Skin epidermis (tissue), 12 donors: ENCODE measurements around the gene SNAPIN.

Source experiments
- H3K27ac ChIP-seq, 21 experiments: fragments of 200-600 bp; sonication (generic) in 11 of 21; one replicate each; pipeline ENCODE4 v1.5.0; 2020; ENCODE audit warnings: mild to moderate bottlenecking in 3 of 21, inconsistent platforms in 2 of 21, moderate library complexity in 2 of 21
- H3K4me3 ChIP-seq, 7 experiments: fragments of 200-600 bp; sonication (generic) in 2 of 7; one replicate each; pipeline ENCODE4 v1.5.0; 2020; ENCODE audit warnings: inconsistent platforms in 2 of 7, mild to moderate bottlenecking in 2 of 7, moderate library complexity in 1 of 7

The SNAPIN gene, protein sequence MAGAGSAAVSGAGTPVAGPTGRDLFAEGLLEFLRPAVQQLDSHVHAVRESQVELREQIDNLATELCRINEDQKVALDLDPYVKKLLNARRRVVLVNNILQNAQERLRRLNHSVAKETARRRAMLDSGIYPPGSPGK

DNA sequence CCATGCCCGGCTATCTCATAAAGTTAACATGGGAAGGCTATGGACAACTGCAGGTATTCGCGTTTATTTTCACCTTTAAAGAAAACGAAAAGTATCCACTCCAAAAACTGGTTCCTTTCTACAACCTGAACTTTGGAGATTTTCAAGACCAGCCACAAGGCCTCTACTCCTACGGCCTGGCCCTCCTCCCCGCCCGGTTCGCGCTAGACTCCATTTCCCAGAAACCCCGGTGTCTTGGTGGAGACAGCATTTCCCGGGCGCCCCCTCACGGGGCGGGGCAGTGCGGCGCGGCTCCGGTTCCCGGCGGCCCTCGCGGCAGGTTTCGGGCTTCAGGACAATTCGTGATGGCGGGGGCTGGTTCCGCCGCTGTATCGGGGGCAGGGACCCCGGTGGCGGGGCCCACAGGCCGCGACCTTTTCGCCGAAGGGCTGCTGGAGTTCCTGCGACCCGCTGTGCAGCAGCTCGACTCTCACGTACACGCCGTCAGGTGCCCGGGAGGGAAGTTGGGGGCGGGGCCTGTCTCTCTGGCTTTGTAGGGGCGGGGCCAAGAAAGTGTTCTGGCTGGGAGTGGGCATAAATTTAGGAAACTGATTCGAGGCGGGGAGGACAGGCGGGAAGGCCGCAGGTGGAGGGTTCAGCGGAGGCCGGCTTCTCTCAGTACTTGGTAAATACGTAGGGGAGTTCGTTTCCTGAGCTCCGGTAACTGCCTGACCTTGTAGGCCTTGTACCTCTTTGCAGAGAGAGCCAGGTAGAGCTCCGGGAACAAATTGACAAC, at the start of gene SNAPIN:
TSS of gene SNAPIN (plus strand) at position 304 of the 775 bp plus-strand sequence. CDS start at position 345, 41 bp downstream.
- Histone ChIP-seq H3K4me3 (peak within 1 kb of the TSS; percentile 52 to 91 (median 70)), H3K27ac (peak within 1 kb of the TSS in 20 of 21 experiments; percentile 83 to 98 (median 92))

GRCh38 chr1:153608742-153609584, 49.5 kb upstream of the SNAPIN start:
- Histone ChIP-seq H3K4me3 (peak overlapping the region; percentile 20 to 73 (median 32)), H3K27ac (peak overlapping the region; percentile 34 to 98 (median 90))

DNA sequence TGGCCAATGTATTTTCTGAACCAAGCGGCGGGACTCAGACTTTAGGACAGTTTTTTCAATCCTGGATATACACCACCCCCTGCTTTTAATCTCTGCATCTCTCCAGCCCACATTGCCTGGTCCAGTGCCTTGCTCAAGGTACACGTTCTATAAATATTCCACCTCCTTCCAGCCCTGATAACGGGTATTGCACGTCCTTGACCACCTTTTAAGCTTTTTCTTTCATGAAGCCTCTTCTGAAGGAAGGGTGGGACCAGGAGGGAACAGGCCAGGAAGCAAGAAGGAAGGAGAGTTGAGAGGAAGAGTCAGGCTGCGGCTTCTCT, 49.0 kb upstream of the SNAPIN start:
- H3K27ac ChIP-seq = peak overlapping the region in 20 of 21 experiments; percentile 49 to 98 (median 90)
- peak overlapping the region in 4 of 7 experiments; percentile 25 to 73 (median 39) for H3K4me3 ChIP-seq

- Histone ChIP-seq H3K27ac (peak overlapping the region in 20 of 21 experiments; percentile 49 to 98 (median 90)), H3K4me3 (peak overlapping the region; percentile 14 to 73 (median 50))
These were observed 48.2 kb upstream of the SNAPIN start for GRCh38 chr1:153610334-153610733.

- Histone ChIP-seq H3K4me3 (peak overlapping the region; percentile 14 to 73 (median 50)), H3K27ac (peak overlapping the region in 20 of 21 experiments; percentile 49 to 98 (median 92))
These were observed 47.6 kb upstream of the SNAPIN start for GRCh38 chr1:153610811-153611301.

- peak overlapping the region; percentile 42 to 73 (median 50) for H3K4me3 ChIP-seq
These were observed 47.1 kb upstream of the SNAPIN start for GRCh38 chr1:153611356-153611755.

GRCh38 chr1:153612111-153612754, 46.3 kb upstream of the SNAPIN start:
- Histone ChIP-seq H3K27ac (peak overlapping the region; percentile 66 to 98 (median 93)), H3K4me3 (peak overlapping the region; percentile 42 to 73 (median 50))

More at GRCh38 chr1:153611356-153611755, 47.1 kb upstream of the SNAPIN start:
- H3K27ac ChIP-seq = peak overlapping the region in 18 of 21 experiments; percentile 87 to 98 (median 94)

DNA sequence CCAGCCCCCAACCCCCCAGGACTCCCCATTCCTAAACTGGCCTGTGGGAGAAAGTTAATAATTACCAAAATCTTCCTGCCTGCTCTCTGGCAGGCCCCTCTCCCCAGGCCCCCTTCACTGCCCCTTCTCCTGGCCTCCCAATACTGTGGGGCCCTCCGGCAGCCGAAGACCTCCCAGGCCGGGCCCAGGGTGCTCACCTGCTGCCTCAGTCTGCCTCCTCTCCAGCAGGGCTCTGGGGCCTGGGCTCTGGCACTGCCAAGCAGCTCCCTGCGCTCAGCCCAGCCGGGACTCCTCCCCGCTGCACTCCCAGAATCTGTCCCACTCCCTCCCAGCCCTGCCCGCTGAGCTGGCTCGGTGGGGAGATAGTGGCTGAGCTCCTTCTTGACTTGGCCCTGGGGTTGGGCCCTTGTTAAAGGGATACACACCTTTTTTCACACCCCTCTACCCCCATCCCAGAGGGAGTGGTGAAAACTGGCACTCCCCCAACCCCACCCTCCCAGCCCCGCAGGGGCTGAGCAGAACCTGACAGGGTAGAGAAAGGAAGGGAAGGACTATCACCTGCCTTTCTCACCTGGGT, 45.7 kb upstream of the SNAPIN start, which contains the start of gene S100A16:
TSS of gene S100A16 (minus strand) at position 383 of the 577 bp plus-strand sequence. CDS start 4,986 bp downstream, outside the sequence.
- H3K4me3 ChIP-seq = peak within 1 kb of the TSS; percentile 42 to 73 (median 50)
- peak within 1 kb of the TSS; percentile 66 to 98 (median 93) for H3K27ac ChIP-seq

DNA sequence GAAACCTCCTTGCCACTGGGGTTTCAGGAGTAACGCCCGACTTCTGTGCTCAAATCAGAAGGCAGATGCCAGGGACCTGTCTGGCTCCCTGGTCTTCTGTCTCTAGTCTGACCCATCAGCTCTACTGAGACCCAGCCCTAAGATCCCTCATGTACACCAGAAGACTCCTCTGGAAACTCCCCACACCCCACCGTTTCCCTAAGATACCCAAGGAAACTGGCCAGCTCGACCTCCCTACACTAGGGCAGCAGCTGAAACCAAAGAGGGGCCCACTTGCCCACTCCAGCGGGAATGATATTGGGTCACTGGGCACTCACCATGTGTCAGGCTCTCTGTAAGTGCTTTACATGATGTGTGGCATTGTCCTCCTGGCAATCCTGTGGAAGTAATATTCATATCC, 45.1 kb upstream of the SNAPIN start:
- Histone ChIP-seq H3K4me3 (peak overlapping the region in 3 of 7 experiments; percentile 52 to 73 (median 59)), H3K27ac (peak overlapping the region in 20 of 21 experiments; percentile 78 to 98 (median 94))

DNA sequence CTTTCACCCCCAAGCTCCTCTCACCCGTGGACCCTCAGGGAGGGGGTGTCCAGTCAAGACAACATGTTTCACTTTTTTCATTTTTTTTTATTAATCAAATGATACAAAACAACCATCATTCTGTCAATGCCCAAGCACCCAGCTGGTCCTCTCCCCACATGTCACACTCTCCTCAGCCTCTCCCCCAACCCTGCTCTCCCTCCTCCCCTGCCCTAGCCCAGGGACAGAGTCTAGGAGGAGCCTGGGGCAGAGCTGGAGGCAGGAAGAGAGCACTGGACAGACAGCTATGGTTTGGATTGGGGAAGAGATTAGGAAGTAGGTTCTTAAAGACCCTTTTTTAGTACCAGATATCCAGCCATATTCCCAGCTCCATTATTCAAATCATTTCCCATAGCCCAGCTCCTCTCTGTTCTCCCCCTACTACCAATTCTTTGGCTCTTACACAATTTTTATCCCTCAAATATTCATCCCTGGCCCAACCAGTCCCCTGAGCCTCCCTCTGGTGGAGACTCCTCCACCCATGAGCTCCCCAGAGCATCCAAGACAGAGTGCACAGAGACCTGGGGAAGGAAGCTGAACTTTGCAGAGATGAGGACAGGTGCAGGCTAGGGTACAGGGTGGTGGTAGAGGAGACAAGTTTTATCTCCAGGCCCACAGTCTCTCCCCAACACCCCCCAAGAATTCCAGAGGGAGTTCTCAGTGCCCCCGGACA, 44.2 kb upstream of the SNAPIN start:
- H3K4me3 ChIP-seq = peak overlapping the region; percentile 20 to 53 (median 36)
- peak overlapping the region in 16 of 21 experiments; percentile 24 to 97 (median 92) for H3K27ac ChIP-seq

GRCh38 chr1:153614906-153615305, 43.6 kb upstream of the SNAPIN start:
- Histone ChIP-seq H3K27ac (peak overlapping the region in 18 of 21 experiments; percentile 24 to 97 (median 84)), H3K4me3 (peak overlapping the region; percentile 20 to 53 (median 36))

DNA sequence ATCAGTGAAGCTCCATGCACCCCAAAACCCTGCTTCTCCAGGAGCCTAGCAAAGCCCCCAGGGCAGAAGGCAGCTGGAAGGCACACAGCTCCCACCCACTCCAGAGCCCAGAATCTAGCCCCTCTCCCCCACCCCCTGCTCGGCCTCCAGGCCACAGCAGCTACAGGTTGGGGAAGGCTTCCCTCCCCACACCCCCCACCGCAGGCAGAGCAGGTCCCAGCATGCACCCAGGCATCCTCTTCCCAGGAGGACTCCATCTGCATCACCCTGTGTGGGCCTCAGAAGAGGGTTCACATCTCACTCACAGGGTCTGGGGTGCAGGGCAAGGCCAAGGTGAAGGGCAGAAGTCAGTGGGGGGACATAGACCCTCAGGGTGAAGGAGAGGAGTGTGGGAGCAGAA, 43.1 kb upstream of the SNAPIN start:
- H3K4me3 ChIP-seq = peak overlapping the region; percentile 20 to 53 (median 36)

GRCh38 chr1:153616144-153616916, 42.2 kb upstream of the SNAPIN start, which contains the start of gene S100A14:
S100A14 (minus strand) TSS chr1:153616325; CDS start chr1:153615858, 467 bp downstream.
- peak within 1 kb of the TSS; percentile 56 to 97 (median 83) for H3K27ac ChIP-seq
- H3K4me3 ChIP-seq = peak within 1 kb of the TSS; percentile 20 to 53 (median 36)

More for the DNA sequence above, 43.1 kb upstream of the SNAPIN start:
- peak overlapping the region; percentile 56 to 97 (median 83) for H3K27ac ChIP-seq

DNA sequence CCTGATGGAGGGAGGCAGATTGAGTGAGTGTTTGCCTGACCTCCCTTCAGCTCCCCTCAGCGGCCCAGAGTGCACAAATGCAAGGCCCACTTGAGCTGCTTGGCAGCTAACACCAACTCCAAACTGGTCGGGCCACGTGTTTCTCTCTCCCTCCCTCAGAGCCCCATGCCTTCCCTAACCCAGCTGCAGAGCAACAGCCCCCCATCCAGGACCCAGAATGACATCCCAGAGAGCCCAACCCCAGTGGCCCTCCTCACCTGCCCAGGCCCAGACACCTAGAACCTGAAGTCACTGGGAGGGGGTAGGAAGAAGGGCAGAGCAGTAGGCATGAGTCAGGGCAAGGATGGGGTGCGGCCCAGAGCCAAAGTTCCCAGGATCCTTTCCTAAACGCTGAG, 41.6 kb upstream of the SNAPIN start:
- H3K4me3 ChIP-seq = no peak overlapping the region

DNA sequence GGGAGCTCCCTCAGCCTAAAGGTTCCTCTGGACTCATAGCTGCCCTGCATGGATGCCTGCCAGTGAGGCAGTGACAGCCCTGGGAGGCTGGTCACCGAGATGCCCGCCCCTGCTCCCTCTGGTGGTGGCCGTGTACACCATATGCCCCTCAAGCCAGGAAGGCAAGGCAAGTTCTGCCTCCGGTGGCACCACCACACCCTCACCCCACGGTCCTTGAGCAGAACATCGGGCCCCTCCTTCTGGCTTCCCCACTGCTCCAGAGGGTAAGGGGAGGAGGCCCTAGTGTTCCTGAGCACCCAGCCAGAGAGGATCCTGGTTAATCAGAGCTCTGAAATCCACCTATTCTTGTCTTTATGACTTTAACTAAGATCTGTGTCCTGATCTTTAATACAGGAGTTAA, 40.8 kb upstream of the SNAPIN start:
- peak overlapping the region in 16 of 21 experiments; percentile 73 to 97 (median 84) for H3K27ac ChIP-seq
- no peak overlapping the region for H3K4me3 ChIP-seq

More for the DNA sequence above, 41.6 kb upstream of the SNAPIN start:
- H3K27ac ChIP-seq = peak overlapping the region in 19 of 21 experiments; percentile 58 to 97 (median 83)

DNA sequence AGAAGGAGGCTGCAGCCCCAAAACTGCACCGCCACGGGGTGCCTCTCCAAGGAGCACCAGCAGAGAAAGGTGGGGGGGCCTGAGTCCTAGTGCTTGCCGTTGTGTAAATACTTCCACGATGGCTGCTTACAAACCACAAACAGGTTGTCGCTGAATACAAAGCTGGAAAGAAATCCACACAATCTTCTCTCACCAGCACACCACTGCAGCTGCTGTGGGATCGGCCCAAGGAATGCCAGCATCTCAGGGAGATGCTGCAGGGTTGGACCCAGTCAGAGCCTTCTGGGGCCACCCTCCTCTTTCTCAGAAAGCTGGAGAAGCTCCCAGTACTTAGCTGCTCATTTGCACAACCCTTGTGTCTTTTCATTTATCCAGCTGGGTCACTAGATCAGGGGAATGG, 39.3 kb upstream of the SNAPIN start:
- Histone ChIP-seq H3K27ac (no peak overlapping the region), H3K4me3 (no peak overlapping the region)

- peak overlapping the region in 1 of 21 experiments; percentile 26 for H3K27ac ChIP-seq
- no peak overlapping the region for H3K4me3 ChIP-seq
These were observed 35.4 kb upstream of the SNAPIN start for GRCh38 chr1:153623101-153623500.
